SH-SY5Y (cell line): ENCODE results near the gene IGF2BP1.

Experiments used
- GATA2 ChIP-seq: IDR thresholded peaks from 2 replicates; pipeline ENCODE4 v1.6.1; 2011; ENCODE audit warnings: mild to moderate bottlenecking, low read depth, low read length
- GATA3 ChIP-seq: IDR thresholded peaks from 2 replicates; pipeline ENCODE4 v1.6.1; 2011; ENCODE audit warnings: low read depth, mild to moderate bottlenecking, low read length, moderate library complexity

IGF2BP1 gene

DNA sequence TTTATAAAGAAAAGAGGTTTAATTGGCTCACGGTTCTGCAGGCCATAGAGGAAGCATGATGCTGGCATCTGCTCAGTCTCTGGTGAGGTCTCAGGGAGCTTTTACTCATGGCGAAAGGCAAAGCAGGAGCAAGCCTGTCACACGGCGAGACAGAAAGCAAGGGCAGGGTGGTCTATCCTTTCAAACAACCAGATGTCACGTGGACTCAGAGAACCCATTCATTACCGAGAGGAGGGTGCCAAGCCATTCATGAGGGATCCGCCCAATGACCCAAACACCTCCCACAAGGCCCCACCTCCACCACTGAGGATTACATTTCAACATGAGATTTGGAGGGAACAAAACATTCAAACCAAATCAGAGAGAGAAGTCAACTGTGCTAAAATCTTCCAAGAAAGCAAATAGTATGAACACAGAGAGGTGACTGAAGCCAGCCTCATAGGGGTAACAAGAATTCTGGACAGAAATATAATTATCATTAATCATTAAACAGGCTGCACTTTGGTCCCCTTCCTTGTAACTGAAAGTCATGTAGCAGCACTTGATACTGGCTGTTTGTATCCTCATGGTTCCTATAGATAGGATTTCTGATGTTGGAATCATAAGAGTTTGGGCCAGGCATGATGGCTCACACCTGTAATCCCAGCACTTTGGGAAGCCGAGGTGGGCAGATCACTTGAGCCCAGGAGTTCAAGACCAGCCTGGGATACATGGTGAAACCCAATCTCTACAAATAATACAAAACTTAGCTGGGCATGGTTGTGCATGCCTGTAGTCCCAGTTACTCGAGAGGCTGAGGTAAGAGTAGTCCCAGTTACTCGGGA, 82.9 kb downstream of the IGF2BP1 start:
- TF ChIP-seq GATA2, result no peak
- TF ChIP-seq GATA3, result no peak

DNA sequence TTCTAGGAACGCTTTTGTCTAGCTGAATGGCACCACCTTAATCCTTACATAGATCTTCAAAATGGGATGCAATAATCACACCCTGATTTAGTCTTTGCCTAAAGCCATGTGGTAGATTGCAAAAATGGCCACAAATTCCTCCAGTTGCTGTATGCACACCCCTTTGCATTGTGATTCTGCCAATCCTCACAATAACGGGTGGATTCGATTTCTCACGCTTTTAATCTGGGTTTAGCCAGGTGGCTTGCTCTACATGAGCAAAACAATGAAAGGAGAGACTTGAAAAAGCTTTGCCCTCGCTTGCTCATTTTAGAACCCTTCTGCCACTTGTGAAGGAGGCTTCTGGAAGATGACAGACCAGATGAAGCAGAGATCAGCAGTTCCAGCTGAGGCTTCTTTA, 85.0 kb downstream of the IGF2BP1 start:
- TF ChIP-seq GATA2, result no peak
- TF ChIP-seq GATA3, result no peak

DNA sequence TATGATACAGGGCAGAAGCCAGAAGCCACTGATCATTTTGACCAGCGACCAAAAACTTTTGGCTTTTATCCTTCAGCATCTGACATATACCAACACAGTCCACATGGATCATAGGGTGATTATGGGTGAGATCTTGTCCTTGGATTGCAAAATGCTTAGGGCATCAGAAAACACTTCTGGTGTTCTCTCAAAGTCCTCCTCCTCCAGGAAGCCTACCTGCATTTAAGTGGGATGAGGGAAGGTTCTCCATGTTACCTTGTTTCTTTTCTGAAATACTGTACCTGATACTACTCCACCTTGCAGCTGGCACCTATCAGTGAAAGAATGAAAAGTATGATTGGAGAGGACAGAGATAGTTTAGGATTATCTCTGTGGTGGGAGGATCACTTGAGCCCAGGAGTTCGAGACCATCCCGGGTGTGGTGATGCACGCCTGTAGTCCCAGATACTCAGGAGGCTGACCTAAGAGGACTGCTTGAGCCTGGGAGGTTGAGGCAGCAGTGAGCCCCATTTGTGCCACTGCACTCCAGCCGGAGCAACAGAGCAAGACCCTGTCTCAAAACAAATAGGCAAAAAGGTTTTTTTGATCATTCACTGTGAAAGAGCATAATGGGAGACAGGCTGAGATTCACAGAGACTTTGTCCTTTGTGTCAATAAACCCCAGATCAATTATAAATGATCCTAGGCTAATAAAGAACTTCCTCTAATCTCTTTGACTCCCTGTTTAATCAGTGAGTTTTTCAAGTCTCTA, 88.6 kb downstream of the IGF2BP1 start:
- no peak for TF ChIP-seq GATA3
- TF ChIP-seq GATA2, result no peak

DNA sequence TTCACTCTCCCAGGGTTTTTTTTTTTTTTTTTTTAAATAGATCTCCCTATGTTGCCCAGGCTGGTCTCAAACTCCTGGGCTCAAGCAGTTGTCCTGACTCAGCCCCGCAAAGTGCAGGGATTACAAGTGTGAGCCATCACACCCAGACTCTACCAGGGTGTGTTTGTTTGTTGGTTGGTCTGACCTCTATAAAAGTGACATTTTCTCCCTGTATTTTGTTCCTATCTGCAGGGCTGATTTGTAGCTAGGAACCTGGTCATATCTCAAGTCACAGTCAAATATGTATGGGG, 89.1 kb downstream of the IGF2BP1 start:
- TF ChIP-seq GATA2, result no peak
- no peak for TF ChIP-seq GATA3

DNA sequence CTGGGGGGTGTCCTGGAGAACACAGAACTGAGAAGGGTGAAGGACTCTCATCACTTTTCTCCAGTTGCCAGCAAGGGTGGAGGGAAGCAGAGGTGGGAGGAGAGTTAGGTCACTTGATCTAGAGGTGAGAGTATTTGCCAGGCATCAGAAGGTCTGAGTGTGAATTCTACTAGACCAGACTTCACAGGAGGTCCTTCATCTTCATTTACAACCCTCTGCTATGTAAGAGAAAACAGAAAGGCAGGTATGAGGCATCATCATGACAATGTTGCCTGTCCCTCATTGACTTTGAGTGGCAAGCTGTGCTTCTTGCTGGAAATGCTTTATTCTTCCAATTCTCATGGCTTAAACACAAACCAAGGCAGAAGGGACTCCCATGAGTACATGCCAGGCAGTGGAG, 89.5 kb downstream of the IGF2BP1 start:
- no peak for TF ChIP-seq GATA3
- no peak for TF ChIP-seq GATA2

DNA sequence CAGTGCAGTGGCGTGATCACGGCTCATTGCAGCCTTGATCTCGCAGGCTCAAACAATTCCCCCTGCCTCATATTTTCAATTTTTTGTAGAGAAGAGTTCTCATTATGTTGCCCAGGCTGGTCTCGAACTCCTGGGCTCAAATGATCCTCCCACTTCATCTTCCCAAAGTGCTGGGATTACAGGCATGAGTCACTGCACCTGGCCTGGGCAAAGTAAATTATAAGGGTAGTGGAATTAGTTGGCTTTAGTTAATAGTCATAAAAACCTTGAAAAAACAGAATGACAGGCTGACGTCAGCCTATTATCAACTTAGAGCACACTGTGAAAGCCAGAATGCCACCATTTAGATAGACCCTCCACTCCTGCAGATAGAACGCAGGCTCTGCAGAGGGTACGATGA, 91.9 kb downstream of the IGF2BP1 start:
- no peak for TF ChIP-seq GATA3
- TF ChIP-seq GATA2, result no peak

DNA sequence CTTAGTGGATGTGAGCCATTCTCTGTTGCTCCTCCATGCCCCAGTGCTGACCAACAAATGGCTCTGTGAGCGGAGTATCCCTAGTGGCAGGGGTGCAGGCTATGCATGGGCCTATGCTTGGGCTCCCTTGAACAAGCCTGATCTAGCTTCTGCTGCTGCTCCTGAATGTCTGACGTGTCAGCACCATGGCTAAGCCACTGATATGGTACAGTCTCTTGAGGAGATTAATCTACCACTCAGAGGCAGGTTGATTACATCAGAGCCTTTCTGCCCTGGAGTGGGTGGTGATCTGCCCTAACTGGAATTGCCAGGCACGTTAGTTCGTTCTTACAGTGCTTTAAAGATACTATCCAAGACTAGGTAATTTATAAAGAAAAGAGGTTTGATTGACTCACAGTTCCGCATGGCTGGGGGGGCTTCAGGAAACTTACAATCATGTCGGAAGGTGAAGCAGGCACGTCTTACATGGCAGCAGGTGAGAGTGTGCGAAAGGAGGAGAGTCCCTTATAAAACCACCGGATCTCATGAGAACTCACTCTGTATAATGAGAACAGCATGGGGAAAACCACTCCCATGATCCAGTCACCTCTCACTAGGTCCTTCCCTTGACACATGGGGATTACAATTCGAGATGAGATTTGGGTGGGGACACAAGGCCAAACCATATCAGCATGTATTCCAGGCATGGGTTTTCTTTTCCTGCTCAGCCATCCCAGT, 93.9 kb downstream of the IGF2BP1 start:
- TF ChIP-seq GATA2 (no peak), GATA3 (no peak)

DNA sequence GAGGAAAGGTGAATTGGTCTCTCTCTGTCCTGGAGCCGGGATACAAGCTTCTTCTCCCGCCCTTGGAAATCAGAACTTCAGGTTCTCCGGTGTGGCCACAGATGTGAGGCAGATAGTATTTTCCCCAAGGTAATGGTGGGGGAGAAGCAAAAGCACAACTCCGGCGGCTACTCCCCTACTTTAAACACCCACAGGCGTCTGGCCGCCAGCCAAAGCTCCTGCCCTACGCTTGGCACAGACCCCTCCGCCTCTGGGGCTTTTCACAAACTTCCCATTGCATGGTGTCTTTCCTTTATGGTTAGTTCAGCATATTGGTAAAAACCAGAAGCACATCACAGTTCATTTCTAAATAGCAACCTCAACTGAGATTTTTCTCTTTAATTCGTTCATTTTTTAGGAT, 95.9 kb downstream of the IGF2BP1 start:
- TF ChIP-seq GATA3, result no peak
- no peak for TF ChIP-seq GATA2

DNA sequence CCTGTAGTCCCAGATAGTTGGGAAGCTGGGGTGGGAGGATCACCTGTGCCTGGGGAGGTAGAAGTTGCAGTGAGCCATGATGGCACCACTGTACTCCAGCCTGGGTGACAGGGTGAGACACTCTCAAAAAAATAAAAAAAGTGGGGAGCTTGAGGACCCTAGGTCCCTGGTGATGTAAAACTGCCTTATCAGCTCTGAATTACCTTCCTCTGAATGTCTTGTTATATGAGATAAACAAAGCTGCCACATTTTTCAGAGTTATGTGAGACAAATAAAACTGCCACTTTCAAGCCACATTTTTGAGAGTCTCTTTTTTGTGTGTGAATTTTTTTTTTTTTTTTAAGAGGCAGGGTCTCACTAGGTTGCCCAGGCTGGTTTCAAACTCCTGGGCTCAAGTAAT, 103.4 kb downstream of the IGF2BP1 start:
- TF ChIP-seq GATA2 (no peak), GATA3 (no peak)

DNA sequence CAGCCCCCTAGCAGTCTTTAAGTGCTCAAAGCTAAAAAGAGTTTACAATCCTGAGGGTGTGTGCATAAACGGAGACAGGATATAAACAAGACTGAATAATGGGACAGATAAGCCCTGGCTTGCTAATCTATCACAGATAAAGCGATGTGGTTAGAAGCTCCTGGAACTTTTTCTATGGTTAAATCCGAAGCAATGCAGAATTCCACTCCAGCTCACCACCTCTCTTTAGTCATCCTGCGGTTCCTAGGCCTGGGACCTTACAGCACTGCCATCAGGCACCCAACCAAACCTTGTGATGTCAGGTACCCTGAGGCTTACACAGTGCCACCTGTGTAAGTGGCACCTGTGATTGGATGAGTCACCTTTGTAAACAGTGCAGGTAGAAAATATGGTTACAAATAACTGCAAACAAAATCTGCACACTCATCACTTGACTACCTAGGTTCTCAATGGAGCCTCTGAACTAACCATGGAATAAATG, 103.9 kb downstream of the IGF2BP1 start:
- no peak for TF ChIP-seq GATA2
- no peak for TF ChIP-seq GATA3

DNA sequence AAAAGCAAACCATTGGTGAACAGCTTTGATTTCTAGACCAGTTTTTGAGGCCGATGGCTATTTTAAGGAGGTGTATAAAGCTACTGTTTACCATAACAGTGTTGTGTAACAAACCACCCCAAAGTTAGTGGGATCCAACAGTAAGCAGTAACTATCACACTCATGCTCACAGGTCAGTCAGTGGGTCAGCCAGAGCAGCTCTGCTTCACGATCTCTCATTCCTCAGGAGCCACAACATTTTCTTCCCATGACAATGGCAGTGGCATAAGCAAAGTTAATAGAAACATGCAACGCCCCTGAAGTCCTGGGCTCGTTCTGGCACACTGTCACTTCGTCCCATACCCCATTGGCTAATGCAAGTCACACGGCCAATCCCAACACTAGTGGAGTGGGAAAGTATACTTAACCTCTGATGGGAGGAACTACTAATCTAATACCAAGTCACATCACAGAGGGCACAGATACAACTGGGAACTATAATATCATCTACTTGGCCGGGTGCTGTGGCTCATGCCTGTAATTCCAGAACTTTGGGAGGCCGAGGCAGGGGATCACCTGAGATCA, 107.4 kb downstream of the IGF2BP1 start:
- TF ChIP-seq GATA2 (no peak), GATA3 (no peak)
